Natural killer cell (primary cell): ENCODE results near the gene CRYZL1. TPM values are rescaled to one million over a fixed set of nuclear protein-coding genes. Genes with fewer than 3 reads are reported as not detected.

Experiments used
- ATAC-seq, 3 donors: fragments of 150-1000 bp in 2 of 3; fragments of 200-7000 bp in 1 of 3; cut with Tn5 transposase; 1 replicate in 1 of 3; 2 replicates in 2 of 3; pipeline ENCODE4 v1.10.0; 2021; ENCODE audit warnings: mild to moderate bottlenecking in 2 of 3, moderate library complexity in 2 of 3
- DNase-seq, 2 donors: peaks; one replicate each; pipeline versions ENCODE4 v3.0.0 to v3.0.0-alpha.2; 2013 to 2021; ENCODE audit warnings: mixed read lengths in 1 of 2
- H3K27ac ChIP-seq: one replicate; pipeline ENCODE4 v1.5.1; 2013; ENCODE audit warnings: mild to moderate bottlenecking, low read length
- H3K27me3 ChIP-seq: one replicate; pipeline ENCODE4 v1.6.1; 2013; ENCODE audit warnings: low read length; ENCODE audit not compliant: control insufficient read depth, insufficient read depth
- H3K36me3 ChIP-seq: one replicate; pipeline ENCODE4 v1.6.1; 2013; ENCODE audit warnings: low read length; ENCODE audit not compliant: control insufficient read depth, insufficient read depth
- H3K4me1 ChIP-seq: one replicate; pipeline ENCODE4 v1.6.1; 2013; ENCODE audit warnings: low read length; ENCODE audit not compliant: control insufficient read depth, insufficient read depth
- H3K4me3 ChIP-seq: one replicate; pipeline ENCODE4 v1.5.1; 2013; ENCODE audit warnings: low read length
- H3K9me3 ChIP-seq: one replicate; pipeline ENCODE4 v1.6.1; 2013; ENCODE audit warnings: low read length; ENCODE audit not compliant: control insufficient read depth, insufficient read depth
- H3K27ac Mint-ChIP-seq, 2 donors: one replicate each; pipeline ENCODE4 v1.8.0; 2022; ENCODE audit warnings: mild to moderate bottlenecking in 2 of 2, mixed read lengths in 2 of 2, moderate library complexity in 1 of 2
- H3K27me3 Mint-ChIP-seq, 2 donors: one replicate each; pipeline ENCODE4 v1.8.0; 2022; ENCODE audit warnings: low read depth in 2 of 2, mixed read lengths in 2 of 2
- H3K36me3 Mint-ChIP-seq: one replicate; pipeline ENCODE4 v1.8.0; 2022; ENCODE audit warnings: mixed read lengths
- H3K4me1 Mint-ChIP-seq, 2 donors: one replicate each; pipeline ENCODE4 v1.8.0; 2022; ENCODE audit warnings: mixed read lengths in 2 of 2
- H3K4me3 Mint-ChIP-seq: one replicate; pipeline ENCODE4 v1.8.0; 2022; ENCODE audit warnings: mild to moderate bottlenecking, moderate library complexity, mixed read lengths
- H3K9me3 Mint-ChIP-seq, 2 donors: one replicate each; pipeline ENCODE4 v1.8.0; 2022; ENCODE audit warnings: mixed read lengths in 2 of 2
- WGBS: methylation state at CpG from one replicate; pipeline ENCODE4 v1.1.7; 2013; ENCODE audit warnings: missing lambda C conversion rate; ENCODE audit not compliant: insufficient coverage; 5-methylcytosine and 5-hydroxymethylcytosine counted together
- intact Hi-C: fragments of 100-400 bp; cut with micrococcal nuclease; formaldehyde crosslinking; loops from one replicate; pipeline ENCODE4 v1.14.2; 2022
- total RNA-seq, 4 donors: library from RNA; stranded (reverse); fragments of 120-200 nt in 1 of 4; gene quantifications; one replicate each; pipeline versions ENCODE4 v1.2.3 to v1.2.4, GENCODE V29; 2013 to 2022
- TF ChIP-seq, protein P1 (sequence below): fragments of 200-600 bp; IDR thresholded peaks from one replicate; pipeline ENCODE4 v1.8.0; 2022; ENCODE audit warnings: antibody characterized with exemption

The CRYZL1 gene
- total RNA-seq, 3 donors from 2014 or later (not counting 1 experiment from before 2014, with no cell fraction given): 25.8 to 32.8 (median 30.0) TPM

DNA sequence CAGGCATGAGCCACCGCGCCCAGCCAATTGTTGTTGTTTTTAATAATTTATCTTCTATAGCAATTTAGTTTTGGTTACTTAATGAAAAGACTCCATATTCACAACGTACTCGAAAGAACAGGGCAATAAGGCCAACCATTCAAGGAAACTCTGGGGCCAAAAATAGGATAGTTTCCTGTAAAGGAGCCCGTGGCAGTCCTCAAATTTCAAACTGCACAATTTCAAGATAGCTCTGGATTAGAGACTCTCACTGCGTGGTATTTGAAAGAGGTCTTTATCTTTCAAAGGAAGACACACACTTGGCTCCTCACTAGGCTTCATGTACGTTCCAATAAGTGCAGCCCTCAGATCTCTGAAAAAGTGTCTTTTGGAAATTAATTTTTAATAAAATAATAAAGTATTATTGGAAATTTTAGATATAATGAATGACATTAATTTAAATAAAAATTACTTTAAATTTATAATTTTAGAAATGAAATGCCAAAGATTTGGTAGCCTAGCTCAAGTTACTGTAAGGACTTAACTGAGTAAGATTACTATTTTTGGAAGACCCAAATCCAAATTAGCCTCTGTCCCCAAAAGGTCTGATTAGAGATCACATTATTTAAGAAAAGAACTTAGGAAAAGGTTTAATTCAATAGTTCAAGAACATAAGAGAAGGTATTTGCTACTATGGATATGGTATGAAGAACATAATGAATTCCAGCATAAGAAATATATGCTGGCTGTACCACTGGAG lies 30.4 kb downstream of the CRYZL1 start:
- no peak for ATAC-seq
- H3K4me1 Mint-ChIP-seq: no peaks in the 10 kb centered on the region
- 98% methylated on average over 5 of the region's 7 CpGs for WGBS
- no peak for DNase-seq
- Histone ChIP-seq H3K4me3 (no peak overlapping the region), H3K27ac (no peak overlapping the region), H3K9me3 (no peaks in the 10 kb centered on the region), H3K4me1 (no peaks in the 10 kb centered on the region), H3K36me3 (peaks cover 22% of the 10 kb centered on the region), H3K27me3 (no peaks in the 10 kb centered on the region)
- H3K27me3 Mint-ChIP-seq: no peaks in the 10 kb centered on the region
- no peak overlapping the region for H3K4me3 Mint-ChIP-seq
- no peaks in the 10 kb centered on the region for H3K36me3 Mint-ChIP-seq
- H3K9me3 Mint-ChIP-seq: no peaks in the 10 kb centered on the region
- intact Hi-C loops: no loop called here
- H3K27ac Mint-ChIP-seq: no peak overlapping the region
- TF ChIP-seq, protein P1, sequence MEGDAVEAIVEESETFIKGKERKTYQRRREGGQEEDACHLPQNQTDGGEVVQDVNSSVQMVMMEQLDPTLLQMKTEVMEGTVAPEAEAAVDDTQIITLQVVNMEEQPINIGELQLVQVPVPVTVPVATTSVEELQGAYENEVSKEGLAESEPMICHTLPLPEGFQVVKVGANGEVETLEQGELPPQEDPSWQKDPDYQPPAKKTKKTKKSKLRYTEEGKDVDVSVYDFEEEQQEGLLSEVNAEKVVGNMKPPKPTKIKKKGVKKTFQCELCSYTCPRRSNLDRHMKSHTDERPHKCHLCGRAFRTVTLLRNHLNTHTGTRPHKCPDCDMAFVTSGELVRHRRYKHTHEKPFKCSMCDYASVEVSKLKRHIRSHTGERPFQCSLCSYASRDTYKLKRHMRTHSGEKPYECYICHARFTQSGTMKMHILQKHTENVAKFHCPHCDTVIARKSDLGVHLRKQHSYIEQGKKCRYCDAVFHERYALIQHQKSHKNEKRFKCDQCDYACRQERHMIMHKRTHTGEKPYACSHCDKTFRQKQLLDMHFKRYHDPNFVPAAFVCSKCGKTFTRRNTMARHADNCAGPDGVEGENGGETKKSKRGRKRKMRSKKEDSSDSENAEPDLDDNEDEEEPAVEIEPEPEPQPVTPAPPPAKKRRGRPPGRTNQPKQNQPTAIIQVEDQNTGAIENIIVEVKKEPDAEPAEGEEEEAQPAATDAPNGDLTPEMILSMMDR: no peak

DNA sequence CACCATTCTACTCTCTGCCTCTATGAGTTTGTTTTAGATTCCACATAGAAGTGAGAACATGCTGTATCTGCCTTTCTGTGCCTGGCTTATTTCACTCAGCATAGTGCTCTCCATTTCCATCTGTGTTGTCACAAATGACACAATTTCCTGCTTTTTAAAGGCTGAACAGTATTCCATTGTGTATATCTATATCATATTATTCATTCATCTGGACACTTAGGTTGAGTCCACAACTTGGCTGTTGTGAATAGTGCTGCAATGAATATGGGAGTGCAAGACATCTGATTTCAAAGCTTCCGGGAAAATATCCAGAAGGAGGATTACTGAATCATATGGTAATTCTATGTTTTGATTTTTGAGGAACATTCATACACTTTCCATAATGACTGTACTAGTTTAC lies 33.0 kb downstream of the CRYZL1 start:
- H3K27me3 Mint-ChIP-seq: no peaks in the 10 kb centered on the region

DNA sequence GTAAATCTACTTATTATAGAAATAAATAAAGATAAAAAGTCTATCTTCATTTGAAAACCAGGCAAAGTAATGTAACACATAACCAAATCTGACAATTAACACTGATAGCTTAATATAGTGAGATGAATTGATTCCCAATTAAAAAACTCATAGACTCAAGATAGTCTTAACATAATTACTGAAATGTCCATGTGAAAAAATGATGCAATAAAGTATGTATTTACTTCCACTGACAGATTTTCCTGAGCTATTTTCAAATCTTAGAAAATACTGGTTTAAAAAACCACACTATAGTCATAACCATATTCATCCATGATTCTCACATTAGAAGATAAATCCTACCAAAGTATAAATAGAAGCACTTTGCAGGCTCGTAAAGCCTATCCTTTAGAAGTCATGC lies 43.5 kb downstream of the CRYZL1 start:
- WGBS: no CpG with 5 or more reads among the region's 1 CpG
- no peak for ATAC-seq
- Histone ChIP-seq H3K36me3 (peaks cover 49% of the 10 kb centered on the region), H3K27ac (no peak overlapping the region), H3K4me1 (no peaks in the 10 kb centered on the region), H3K9me3 (no peaks in the 10 kb centered on the region), H3K4me3 (no peak overlapping the region), H3K27me3 (no peaks in the 10 kb centered on the region)
- intact Hi-C loops: no loop called here
- no peak for DNase-seq
- H3K27me3 Mint-ChIP-seq: no peaks in the 10 kb centered on the region
- no peak overlapping the region for H3K4me3 Mint-ChIP-seq
- TF ChIP-seq, protein P1: no peak
- peaks cover 8% of the 10 kb centered on the region for H3K36me3 Mint-ChIP-seq
- H3K4me1 Mint-ChIP-seq: no peaks in the 10 kb centered on the region
- H3K9me3 Mint-ChIP-seq: no peaks in the 10 kb centered on the region
- H3K27ac Mint-ChIP-seq: no peak overlapping the region

More for the DNA sequence above, 33.0 kb downstream of the CRYZL1 start:
- Mint-ChIP-seq H3K27ac (no peak overlapping the region), H3K4me3 (no peak overlapping the region), H3K9me3 (no peaks in the 10 kb centered on the region), H3K36me3 (no peaks in the 10 kb centered on the region), H3K4me1 (peaks cover 0 to 5% of the 10 kb centered on the region in 2 donors)
- H3K27ac ChIP-seq: no peak overlapping the region
- peaks cover 20% of the 10 kb centered on the region for H3K36me3 ChIP-seq
- ATAC-seq (no peak), DNase-seq (no peak)
- no peaks in the 10 kb centered on the region for H3K9me3 ChIP-seq
- intact Hi-C loops: loop anchor here (5.0 to 10.0 kb wide), 3 partner anchors 66 to 411 kb away; partner anchors contain the start of genes GART and SON
- TF ChIP-seq, protein P1: no peak
- no CpG with 5 or more reads among the region's 1 CpG for WGBS
- H3K4me3 ChIP-seq: no peak overlapping the region
- H3K4me1 ChIP-seq: no peaks in the 10 kb centered on the region
- no peaks in the 10 kb centered on the region for H3K27me3 ChIP-seq
